CD4-positive, alpha-beta memory T cell (primary cell): ENCODE measurements around the gene GPR183. TPM values are rescaled to one million over a fixed set of nuclear protein-coding genes. Genes with fewer than 3 reads are reported as not detected.

Experiments
- CTCF ChIA-PET: fragments of 350-600 bp; sonication (Branson Sonifier 250); formaldehyde crosslinking; loops from one replicate; lab custom pipeline; 2021; ENCODE audit warnings: inconsistent platforms; ENCODE audit not compliant: partially characterized antibody; lab: Charles Lee
- POLR2A ChIA-PET: fragments of 350-600 bp; sonication (Branson Sonifier 250); formaldehyde crosslinking; loops from one replicate; lab custom pipeline; 2021; ENCODE audit not compliant: partially characterized antibody; lab: Charles Lee
- DNase-seq, 5 donors: peaks; one replicate each; pipeline versions ENCODE4 v3.0.0 to v3.0.0-alpha.2; 2020 to 2022; ENCODE audit warnings: mixed read lengths in 1 of 5
- H3K27ac ChIP-seq: one replicate; pipeline ENCODE4 v1.7.0; 2013; ENCODE audit warnings: low read depth, low read length
- H3K27me3 ChIP-seq: 2 replicates; pipeline ENCODE4 v1.7.0; 2013; ENCODE audit warnings: mild to moderate bottlenecking, low read length, moderate library complexity; ENCODE audit not compliant: insufficient read depth
- H3K36me3 ChIP-seq: 2 replicates; pipeline ENCODE4 v1.7.0; 2013; ENCODE audit warnings: mild to moderate bottlenecking, low read length, moderate library complexity; ENCODE audit not compliant: insufficient read depth
- H3K4me1 ChIP-seq: 2 replicates; pipeline ENCODE4 v1.7.0; 2013; ENCODE audit warnings: mild to moderate bottlenecking, low read length, moderate library complexity; ENCODE audit not compliant: insufficient read depth
- H3K4me3 ChIP-seq, 2 donors: one replicate each; pipeline ENCODE4 v1.7.0; 2013; ENCODE audit warnings: low read length in 2 of 2, mild to moderate bottlenecking in 1 of 2
- H3K9me3 ChIP-seq, 2 donors: one replicate each; pipeline ENCODE4 v1.7.0; 2013; ENCODE audit warnings: low read length in 2 of 2, control low read depth in 1 of 2; ENCODE audit not compliant: control insufficient read depth in 1 of 2
- H3K27ac Mint-ChIP-seq, 7 donors: one replicate each; pipeline ENCODE4 v1.8.0; 2020 to 2021; ENCODE audit warnings: mixed read lengths in 7 of 7, mild to moderate bottlenecking in 6 of 7, inconsistent platforms in 3 of 7, moderate library complexity in 3 of 7
- H3K27me3 Mint-ChIP-seq, 2 donors: one replicate each; pipeline ENCODE4 v1.8.0; 2020 to 2021; ENCODE audit warnings: mixed read lengths in 2 of 2
- H3K36me3 Mint-ChIP-seq, 2 donors: one replicate each; pipeline ENCODE4 v1.8.0; 2020 to 2021; ENCODE audit warnings: mixed read lengths in 2 of 2, inconsistent platforms in 1 of 2, mild to moderate bottlenecking in 1 of 2
- H3K4me1 Mint-ChIP-seq, 4 donors: one replicate each; pipeline ENCODE4 v1.8.0; 2020 to 2021; ENCODE audit warnings: mixed read lengths in 4 of 4, mild to moderate bottlenecking in 1 of 4
- H3K4me3 Mint-ChIP-seq, 8 donors: one replicate each; pipeline ENCODE4 v1.8.0; 2020 to 2021; ENCODE audit warnings: mixed read lengths in 8 of 8, mild to moderate bottlenecking in 7 of 8, moderate library complexity in 6 of 8, inconsistent platforms in 3 of 8
- H3K9me3 Mint-ChIP-seq, 8 donors: one replicate each; pipeline ENCODE4 v1.8.0; 2020 to 2021; ENCODE audit warnings: mixed read lengths in 8 of 8, mild to moderate bottlenecking in 5 of 8, inconsistent platforms in 3 of 8, moderate library complexity in 1 of 8
- intact Hi-C: fragments of 100-400 bp; cut with micrococcal nuclease; formaldehyde crosslinking; loops from one replicate; pipeline ENCODE4 v1.15.1; 2023
- polyA plus RNA-seq, 2 donors: library from polyadenylated mRNA; unstranded; fragments of 300-500 nt; fragmentation: Illumina TruSeq; gene quantifications; one replicate each; pipeline ENCODE4 v1.2.3, GENCODE V29; 2021
- total RNA-seq, 2 experiments: library from RNA; stranded (reverse); gene quantifications; one replicate each; pipeline ENCODE4 v1.2.3, GENCODE V29; 2021

Gene GPR183
- total and polyA plus RNA-seq, 4 experiments from 2014 or later = 203 to 954 (median 383) TPM

DNA sequence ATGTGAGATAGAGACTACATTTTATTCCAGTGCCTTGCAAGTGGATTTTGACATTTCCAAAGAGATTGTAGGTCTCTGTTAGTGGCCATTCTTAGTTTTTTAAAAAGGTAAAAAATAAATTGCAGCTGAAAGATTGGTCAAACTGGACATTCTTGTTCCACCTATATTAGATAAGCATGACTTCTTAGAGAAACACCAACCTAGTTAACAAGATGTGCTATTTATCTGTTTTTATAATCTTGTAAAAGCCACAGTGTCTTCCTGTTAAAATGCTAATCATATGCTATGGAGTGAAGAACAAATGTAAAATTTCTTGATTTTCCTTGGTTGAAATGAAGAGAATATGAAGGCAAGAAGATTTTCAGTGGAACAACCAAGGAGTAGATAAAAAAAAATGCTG, 33.4 kb upstream of the GPR183 start:
- Histone ChIP-seq H3K36me3 (peaks cover 29% of the 10 kb centered on the region), H3K4me1 (peaks cover 85% of the 10 kb centered on the region), H3K27me3 (no peaks in the 10 kb centered on the region), H3K9me3 (no peaks in the 10 kb centered on the region), H3K27ac (peak overlapping the region; percentile 47), H3K4me3 (peak overlapping the region; percentile 4 to 37)
- POLR2A ChIA-PET = interaction anchor here (0.7 to 21.5 kb wide), 19 partner anchors 10 to 94 kb away, joined by 3 to 929 read pairs (median 9); partner anchors contain the start of gene GPR183
- intact Hi-C loops = loop anchor here (1.0 to 2.0 kb wide), 2 partner anchors 11 to 16 kb away; no protein-coding TSS in a partner anchor
- Mint-ChIP-seq H3K4me3 (peak overlapping the region; percentile 68 to 91 (median 85)), H3K9me3 (no peaks in the 10 kb centered on the region), H3K4me1 (peaks cover 69 to 99% (median 82%) of the 10 kb centered on the region in 4 donors), H3K27me3 (no peaks in the 10 kb centered on the region), H3K27ac (peak overlapping the region; percentile 76 to 94 (median 91)), H3K36me3 (peaks cover 68 to 71% of the 10 kb centered on the region in 2 donors)
- no peak for DNase-seq
- CTCF ChIA-PET = interaction anchor here (1.0 to 5.4 kb wide), 14 partner anchors 8 to 96 kb away, joined by 3 to 38 read pairs (median 6); no protein-coding TSS in a partner anchor

DNA sequence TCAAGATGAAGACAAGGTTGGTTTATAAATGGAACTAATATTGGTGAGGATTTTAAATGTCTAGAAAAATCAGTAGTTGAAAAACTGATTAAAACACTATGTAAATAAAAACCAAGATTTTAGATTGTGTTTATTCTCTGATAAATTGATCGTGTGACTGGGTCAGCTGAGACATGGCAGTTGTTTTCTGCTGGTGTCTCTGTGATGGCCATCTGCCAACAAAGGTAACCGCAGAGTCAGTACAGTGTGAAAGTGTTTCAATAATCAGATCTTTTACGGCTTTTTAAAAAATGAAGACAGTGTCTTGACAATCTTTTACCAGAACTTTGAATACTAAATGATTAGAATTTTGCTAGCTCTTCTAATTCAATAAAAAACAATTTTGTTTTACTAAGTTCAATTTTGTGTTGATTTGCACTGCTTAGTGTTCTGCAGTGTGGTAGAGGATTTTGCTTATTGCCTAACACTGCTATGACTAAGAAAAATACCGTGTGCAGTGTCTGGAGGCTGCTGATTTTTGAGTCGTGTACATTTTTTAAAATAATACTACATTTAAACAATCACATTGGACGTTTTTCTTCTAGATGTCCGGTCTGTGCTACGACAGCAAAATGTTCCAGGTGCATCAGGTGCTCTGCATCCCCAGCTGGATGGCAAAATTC, 32.7 kb upstream of the GPR183 start:
- peak; percentile 71 to 86 (median 76) for DNase-seq
- peak overlapping the region; percentile 76 to 94 (median 91) for H3K27ac Mint-ChIP-seq
- H3K9me3 ChIP-seq = no peaks in the 10 kb centered on the region
- peaks cover 66 to 68% of the 10 kb centered on the region in 2 donors for H3K36me3 Mint-ChIP-seq
- ChIA-PET CTCF (interaction anchor here (1.0 to 5.4 kb wide), 13 partner anchors 9 to 96 kb away, joined by 3 to 38 read pairs (median 6); no protein-coding TSS in a partner anchor), POLR2A (interaction anchor here (0.7 to 21.5 kb wide), 22 partner anchors 9 to 94 kb away, joined by 3 to 929 read pairs (median 6); partner anchors contain the start of gene GPR183)
- peaks cover 33% of the 10 kb centered on the region for H3K36me3 ChIP-seq
- peak overlapping the region; percentile 47 for H3K27ac ChIP-seq
- H3K4me1 Mint-ChIP-seq = peaks cover 71 to 97% (median 83%) of the 10 kb centered on the region in 4 donors
- H3K27me3 ChIP-seq = no peaks in the 10 kb centered on the region
- H3K9me3 Mint-ChIP-seq = no peaks in the 10 kb centered on the region
- peak overlapping the region; percentile 68 to 91 (median 85) for H3K4me3 Mint-ChIP-seq
- H3K4me3 ChIP-seq = peak overlapping the region; percentile 4 to 37
- intact Hi-C loops = loop anchor here (1.0 to 2.0 kb wide), 3 partner anchors 11 to 17 kb away; no protein-coding TSS in a partner anchor
- peaks cover 86% of the 10 kb centered on the region for H3K4me1 ChIP-seq
- no peaks in the 10 kb centered on the region for H3K27me3 Mint-ChIP-seq

DNA sequence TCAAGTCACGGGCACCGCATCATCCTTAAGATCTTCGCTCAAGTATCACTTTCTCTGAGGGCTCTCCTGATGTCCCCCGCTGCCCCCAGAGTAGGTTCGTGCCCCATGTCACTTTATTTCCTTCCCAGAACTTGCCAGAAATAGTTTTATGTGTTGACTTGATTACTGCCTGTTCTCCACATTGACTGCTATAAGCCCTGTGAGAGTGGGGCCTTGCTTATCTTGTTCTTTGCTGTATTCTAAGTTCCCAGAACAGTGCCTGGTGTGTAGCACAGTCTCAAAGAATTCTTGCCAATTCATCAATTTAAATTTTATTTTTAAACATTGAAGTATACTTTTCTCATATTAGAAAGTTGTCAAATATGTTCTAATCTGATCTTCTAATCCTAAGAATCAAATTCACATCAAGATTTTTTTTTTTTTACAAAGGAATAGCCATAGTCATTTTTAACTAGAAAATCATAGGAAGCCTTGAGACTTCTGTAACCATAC, 32.1 kb upstream of the GPR183 start:
- POLR2A ChIA-PET = interaction anchor here (0.9 to 21.5 kb wide), 21 partner anchors 9 to 95 kb away, joined by 3 to 929 read pairs (median 9); partner anchors contain the start of gene GPR183

DNA sequence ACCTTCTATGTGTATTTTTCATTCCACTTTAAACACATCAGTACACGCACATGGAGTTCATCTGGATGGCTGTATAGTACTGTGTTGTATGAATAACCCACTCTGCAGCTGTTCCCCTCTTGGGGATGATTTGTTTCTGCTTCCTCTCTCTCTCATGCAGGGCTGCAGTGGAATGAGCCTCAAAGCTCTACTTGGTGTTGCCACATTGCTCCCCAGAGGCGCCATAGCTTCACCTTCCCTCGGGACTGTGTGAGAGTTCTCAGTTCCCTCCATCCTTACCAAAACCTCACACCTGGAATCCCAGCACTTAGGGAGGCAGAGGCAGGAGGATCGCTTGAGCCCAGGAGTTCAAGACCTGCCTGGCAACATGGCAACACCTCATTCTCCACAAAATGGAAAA, 28.4 kb upstream of the GPR183 start:
- Mint-ChIP-seq H3K27ac (peak overlapping the region in 6 of 7 donors; percentile 0 to 85 (median 79)), H3K4me3 (no peak overlapping the region), H3K4me1 (peaks cover 46 to 85% (median 67%) of the 10 kb centered on the region in 4 donors), H3K27me3 (no peaks in the 10 kb centered on the region), H3K9me3 (no peaks in the 10 kb centered on the region), H3K36me3 (peaks cover 48 to 49% of the 10 kb centered on the region in 2 donors)
- Histone ChIP-seq H3K4me3 (no peak overlapping the region), H3K4me1 (peaks cover 68% of the 10 kb centered on the region), H3K27me3 (no peaks in the 10 kb centered on the region), H3K27ac (no peak overlapping the region), H3K36me3 (peaks cover 5% of the 10 kb centered on the region), H3K9me3 (no peaks in the 10 kb centered on the region)
- intact Hi-C loops = loop anchor here (1.0 kb wide), 1 partner anchor 10 kb away; no protein-coding TSS in a partner anchor
- DNase-seq = no peak
- POLR2A ChIA-PET = interaction anchor here (1.1 to 3.6 kb wide), 9 partner anchors 11 to 52 kb away, joined by 3 to 31 read pairs (median 7); partner anchors contain the start of gene GPR183
- CTCF ChIA-PET = interaction anchor here (0.7 to 4.6 kb wide), 4 partner anchors 17 to 101 kb away, joined by 3 to 17 read pairs (median 6); partner anchors contain the start of gene GPR183

More for the DNA sequence above, 32.1 kb upstream of the GPR183 start:
- Histone ChIP-seq H3K9me3 (no peaks in the 10 kb centered on the region), H3K27ac (peak overlapping the region; percentile 47), H3K36me3 (peaks cover 29% of the 10 kb centered on the region), H3K27me3 (no peaks in the 10 kb centered on the region), H3K4me1 (peaks cover 86% of the 10 kb centered on the region), H3K4me3 (no peak overlapping the region)
- Mint-ChIP-seq H3K4me3 (peak overlapping the region in 7 of 8 donors; percentile 68 to 91 (median 86)), H3K27me3 (no peaks in the 10 kb centered on the region), H3K27ac (peak overlapping the region; percentile 76 to 94 (median 91)), H3K4me1 (peaks cover 67 to 97% (median 81%) of the 10 kb centered on the region in 4 donors), H3K36me3 (peaks cover 61 to 63% of the 10 kb centered on the region in 2 donors), H3K9me3 (no peaks in the 10 kb centered on the region)
- DNase-seq = no peak
- intact Hi-C loops = loop anchor here (2.0 kb wide), 1 partner anchor 16 kb away; no protein-coding TSS in a partner anchor
- CTCF ChIA-PET = interaction anchor here (0.6 to 5.4 kb wide), 12 partner anchors 10 to 97 kb away, joined by 3 to 38 read pairs (median 6); no protein-coding TSS in a partner anchor

DNA sequence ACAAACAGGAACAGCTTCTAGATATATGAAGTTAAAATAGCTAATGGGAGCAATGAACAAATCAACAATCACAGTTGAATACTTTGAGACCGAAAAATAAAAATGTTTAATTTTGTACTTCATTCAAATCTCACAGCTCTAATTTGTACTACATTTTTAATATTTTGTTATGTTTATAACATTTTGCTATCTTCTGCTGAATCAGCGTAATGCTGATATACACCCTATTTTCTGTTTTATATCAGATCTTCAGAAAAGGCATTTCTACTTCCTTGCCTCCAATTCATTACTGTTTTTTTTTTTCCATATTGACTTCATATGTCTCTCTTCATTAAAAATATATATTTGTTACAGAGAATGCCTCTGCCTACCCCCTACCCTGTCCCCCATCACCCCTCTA, 27.9 kb upstream of the GPR183 start:
- Mint-ChIP-seq H3K4me1 (peaks cover 45 to 80% (median 62%) of the 10 kb centered on the region in 4 donors), H3K9me3 (no peaks in the 10 kb centered on the region), H3K4me3 (no peak overlapping the region), H3K36me3 (peaks cover 48 to 51% of the 10 kb centered on the region in 2 donors), H3K27ac (peak overlapping the region in 4 of 7 donors; percentile 54 to 81 (median 66)), H3K27me3 (no peaks in the 10 kb centered on the region)
- Histone ChIP-seq H3K4me1 (peaks cover 63% of the 10 kb centered on the region), H3K4me3 (no peak overlapping the region), H3K9me3 (no peaks in the 10 kb centered on the region), H3K36me3 (peaks cover 5% of the 10 kb centered on the region), H3K27ac (no peak overlapping the region), H3K27me3 (no peaks in the 10 kb centered on the region)
- no peak for DNase-seq
- intact Hi-C loops = loop anchor here (1.0 kb wide), 1 partner anchor 10 kb away; no protein-coding TSS in a partner anchor
- ChIA-PET CTCF (interaction anchor here (1.0 to 4.6 kb wide), 7 partner anchors 9 to 102 kb away, joined by 3 to 17 read pairs (median 4); partner anchors contain the start of gene GPR183), POLR2A (interaction anchor here (0.9 to 3.6 kb wide), 12 partner anchors 10 to 130 kb away, joined by 3 to 31 read pairs (median 5); partner anchors contain the start of gene GPR183)

DNA sequence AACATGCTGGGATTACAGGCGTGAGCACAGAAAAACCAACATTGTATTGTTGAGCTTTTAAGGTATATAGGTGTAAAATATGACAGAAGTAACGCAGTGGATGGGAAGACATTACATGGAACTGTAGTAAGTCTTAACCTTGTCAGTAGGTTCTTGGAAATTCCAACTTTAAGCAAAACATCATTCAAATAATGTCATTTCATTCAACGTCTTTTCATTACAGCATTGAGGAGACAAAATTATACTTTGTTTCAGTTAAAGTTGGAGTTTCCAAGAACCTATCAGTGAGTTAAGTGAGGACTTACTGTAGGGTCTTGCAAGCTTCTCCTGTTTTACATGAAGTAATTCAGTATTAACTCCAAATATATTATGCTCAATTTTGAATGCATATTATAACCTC, 27.0 kb upstream of the GPR183 start:
- H3K27me3 Mint-ChIP-seq = no peaks in the 10 kb centered on the region
- H3K9me3 ChIP-seq = no peaks in the 10 kb centered on the region
- no peaks in the 10 kb centered on the region for H3K9me3 Mint-ChIP-seq
- peaks cover 54% of the 10 kb centered on the region for H3K4me1 ChIP-seq
- peak overlapping the region in 1 of 7 donors; percentile 65 for H3K27ac Mint-ChIP-seq
- peaks cover 51 to 60% of the 10 kb centered on the region in 2 donors for H3K36me3 Mint-ChIP-seq
- H3K27me3 ChIP-seq = no peaks in the 10 kb centered on the region
- H3K4me3 ChIP-seq = no peak overlapping the region
- H3K36me3 ChIP-seq = peaks cover 5% of the 10 kb centered on the region
- H3K27ac ChIP-seq = no peak overlapping the region
- peaks cover 41 to 79% (median 62%) of the 10 kb centered on the region in 4 donors for H3K4me1 Mint-ChIP-seq
- H3K4me3 Mint-ChIP-seq = no peak overlapping the region
- ChIA-PET CTCF (interaction anchor here (1.0 to 4.6 kb wide), 7 partner anchors 9 to 103 kb away, joined by 3 to 17 read pairs (median 4); no protein-coding TSS in a partner anchor), POLR2A (interaction anchor here (0.9 to 3.6 kb wide), 13 partner anchors 9 to 129 kb away, joined by 3 to 31 read pairs (median 5); partner anchors contain the start of gene GPR183)
- DNase-seq = no peak
- intact Hi-C loops = no loop called here
